ENCODE data around the gene ATF3.
A peak's percentile ranks its signal among the peaks of the same experiment; 100 is the strongest.
"Not testable (repeated sequence)": the region's sequence is repeated elsewhere in the genome, so short reads cannot be mapped to it uniquely, and the experiment has no call there.

ATF3 gene

GRCh38 chr1:212629450-212630157 is 21.0 kb downstream of the ATF3 start:
- no peak for DNase-seq

GRCh38 chr1:212630158-212630900 is 21.8 kb downstream of the ATF3 start:
- DNase-seq: peak in 1 of 2 experiments; percentile 34

- DNase-seq: no peak
Measured at GRCh38 chr1:212633161-212633560, 24.6 kb downstream of the ATF3 start.

- no peak for DNase-seq
Measured at GRCh38 chr1:212634252-212634651, 25.7 kb downstream of the ATF3 start.

GRCh38 chr1:212635141-212635631 is 26.6 kb downstream of the ATF3 start:
- DNase-seq: no peak

GRCh38 chr1:212637902-212638301 is 29.3 kb downstream of the ATF3 start:
- no peak for DNase-seq

GRCh38 chr1:212638492-212639151 is 30.1 kb downstream of the ATF3 start:
- peak; percentile 11 to 68 for DNase-seq

GRCh38 chr1:212639524-212639923 is 31.0 kb downstream of the ATF3 start:
- not testable (repeated sequence) for DNase-seq

GRCh38 chr1:212640223-212640878 is 31.8 kb downstream of the ATF3 start:
- DNase-seq: no peak

GRCh38 chr1:212641956-212642355 is 33.4 kb downstream of the ATF3 start:
- DNase-seq: no peak

- DNase-seq: no peak
Measured at GRCh38 chr1:212643877-212644276, 35.3 kb downstream of the ATF3 start.

GRCh38 chr1:212644866-212645545 is 36.4 kb downstream of the ATF3 start:
- DNase-seq: no peak

GRCh38 chr1:212645546-212646543 is 37.3 kb downstream of the ATF3 start:
- peak; percentile 23 to 68 for DNase-seq

GRCh38 chr1:212646588-212646987 is 38.0 kb downstream of the ATF3 start:
- no peak for DNase-seq

- DNase-seq: no peak
Measured at GRCh38 chr1:212647004-212647403, 38.4 kb downstream of the ATF3 start.

- DNase-seq: no peak
Measured at GRCh38 chr1:212648431-212648830, 39.9 kb downstream of the ATF3 start.

- no peak for DNase-seq
Measured at GRCh38 chr1:212649020-212649419, 40.5 kb downstream of the ATF3 start.

- peak; percentile 11 to 48 for DNase-seq
Measured at GRCh38 chr1:212650228-212650627, 41.7 kb downstream of the ATF3 start.

- DNase-seq: no peak
Measured at GRCh38 chr1:212651521-212651920, 43.0 kb downstream of the ATF3 start.

GRCh38 chr1:212651977-212652376 is 43.4 kb downstream of the ATF3 start:
- no peak for DNase-seq

- DNase-seq: no peak
Measured at GRCh38 chr1:212652609-212653008, 44.0 kb downstream of the ATF3 start.
